ENCODE measurements around the gene ATP6V0E1.

Gene ATP6V0E1

DNA sequence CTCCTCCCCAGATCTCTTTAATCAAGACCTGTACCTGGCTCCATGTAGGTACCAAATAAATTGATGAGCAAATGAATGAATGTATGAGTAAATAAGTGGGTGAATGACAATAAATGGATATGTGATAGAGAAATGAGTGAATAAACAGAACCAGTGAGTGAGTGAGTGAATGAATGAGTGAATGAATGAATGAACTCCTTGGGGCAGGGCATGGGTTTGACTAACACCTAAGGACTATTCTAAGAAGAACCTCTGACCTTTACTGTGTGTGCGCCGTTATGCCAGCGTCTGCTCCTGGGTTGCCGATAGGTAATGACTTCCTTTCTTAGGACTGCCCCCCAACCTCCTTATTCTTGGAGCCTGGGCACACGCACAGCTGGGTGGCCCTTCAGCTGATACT is 26.1 kb upstream of the ATP6V0E1 start:
- DNase-seq, result no peak

DNA sequence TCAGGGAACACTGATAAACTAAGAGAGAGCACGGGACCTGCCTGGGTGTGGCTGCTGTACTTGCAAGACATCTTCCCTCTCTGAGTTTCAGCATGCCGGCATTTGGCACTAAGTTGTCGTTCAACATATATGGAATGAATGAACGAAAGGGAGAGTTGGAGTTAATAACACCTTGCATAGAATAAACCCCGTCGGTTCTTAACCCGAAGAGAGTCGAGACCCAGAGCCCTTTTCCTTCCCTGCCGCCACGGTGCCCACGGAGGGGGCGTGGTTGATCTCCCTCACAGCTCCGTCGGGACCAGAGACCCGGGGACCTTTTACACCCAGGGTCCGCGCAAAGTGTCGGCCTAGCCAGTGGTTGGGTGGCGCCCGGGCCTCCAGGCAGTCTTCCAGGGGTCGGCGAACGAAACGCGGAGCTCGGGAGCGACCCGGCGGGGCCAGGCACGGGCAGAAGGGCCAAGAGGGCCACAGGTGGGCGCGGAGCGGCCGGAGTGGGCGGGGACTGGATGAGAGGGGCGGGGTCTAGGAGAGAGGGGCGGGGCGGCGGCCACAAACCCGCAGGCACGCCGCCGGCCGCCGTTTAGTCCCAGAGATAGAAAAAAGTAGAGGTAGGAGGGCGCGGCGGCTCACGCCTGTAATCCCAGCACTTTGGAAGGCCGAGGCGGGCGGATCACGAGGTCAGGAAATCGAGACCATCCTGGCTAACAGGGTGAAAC is 25.1 kb upstream of the ATP6V0E1 start:
- no peak for DNase-seq

DNA sequence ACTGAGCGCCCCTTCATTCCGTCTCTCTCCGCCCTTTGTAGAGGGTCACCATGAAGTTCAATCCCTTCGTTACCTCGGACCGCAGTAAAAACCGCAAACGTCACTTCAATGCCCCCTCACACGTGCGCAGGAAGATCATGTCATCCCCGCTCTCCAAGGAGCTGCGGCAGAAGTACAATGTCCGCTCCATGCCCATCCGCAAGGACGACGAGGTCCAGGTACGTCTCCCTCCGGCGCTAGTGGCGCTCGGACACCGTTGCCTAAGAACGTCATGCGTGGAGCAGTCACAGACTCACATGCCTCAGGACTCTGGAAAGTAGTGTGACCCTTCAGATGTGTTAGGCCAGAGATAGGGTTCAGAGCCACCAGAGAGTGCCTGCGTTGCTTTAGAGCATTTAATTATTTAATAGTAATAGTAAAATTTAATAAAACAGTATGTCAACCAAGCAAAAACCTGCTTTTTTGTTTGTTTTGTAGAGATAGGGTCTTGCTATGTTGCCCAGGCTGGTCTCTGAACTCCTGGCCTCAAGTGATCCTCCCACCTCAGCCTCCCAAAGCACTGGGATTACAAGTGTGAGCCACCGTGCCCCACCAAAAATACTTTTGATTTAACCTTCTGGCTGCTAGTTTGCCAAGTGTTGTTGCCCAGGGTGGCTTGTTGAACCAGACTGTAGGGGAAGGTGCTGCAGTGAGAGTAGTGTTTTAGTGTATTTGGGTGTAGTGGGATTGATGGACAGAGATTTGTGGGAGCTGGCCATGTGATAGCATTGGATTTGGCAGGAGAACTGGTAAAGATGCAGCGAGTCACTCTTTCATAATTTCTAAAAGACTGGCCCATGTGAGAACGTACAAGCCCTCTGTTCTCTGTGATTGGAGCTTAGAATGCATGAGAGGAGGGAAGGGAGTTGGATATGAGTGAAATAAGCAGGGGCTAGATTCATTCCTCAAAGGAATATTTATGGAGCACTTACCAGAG is 23.5 kb upstream of the ATP6V0E1 start:
- no peak for DNase-seq

DNA sequence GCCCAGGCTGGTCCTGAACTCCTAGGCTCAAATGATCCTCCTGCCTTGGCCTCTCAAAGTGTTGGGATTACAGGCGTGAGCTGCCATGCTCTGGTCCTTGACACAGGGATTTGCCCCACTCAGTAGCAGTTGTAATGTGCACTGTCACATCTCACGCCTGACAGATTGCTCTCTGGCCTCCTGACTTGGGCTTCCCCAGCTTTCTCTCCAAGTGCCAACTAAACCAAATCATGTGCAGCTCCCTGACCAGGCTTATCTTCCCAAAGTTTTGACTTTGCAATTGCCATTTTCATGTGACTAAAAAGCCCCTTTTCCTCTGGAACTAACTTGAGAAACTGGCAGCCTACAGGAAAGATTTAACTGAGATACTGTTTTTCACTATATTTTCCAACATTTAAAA is 13.7 kb upstream of the ATP6V0E1 start:
- DNase-seq, result no peak

DNA sequence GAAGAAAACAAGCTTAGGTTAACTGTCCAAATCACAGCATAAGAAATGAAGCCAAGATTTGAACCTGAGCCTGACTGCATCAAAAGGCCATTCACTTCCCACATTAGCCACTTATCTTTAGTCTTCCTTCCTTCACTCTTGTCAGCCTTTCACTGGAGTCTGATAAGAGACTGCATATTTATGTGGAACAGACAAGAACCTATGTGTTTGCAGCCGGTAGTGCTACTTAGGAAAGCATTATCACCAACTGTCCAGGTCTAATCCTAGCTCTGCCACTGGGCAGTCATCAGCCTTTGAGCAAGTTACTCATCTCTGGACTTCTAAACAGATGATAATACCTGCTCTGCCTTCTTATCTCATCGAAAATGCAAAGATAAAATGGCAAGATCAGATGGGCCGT is 12.1 kb upstream of the ATP6V0E1 start:
- DNase-seq, result no peak

DNA sequence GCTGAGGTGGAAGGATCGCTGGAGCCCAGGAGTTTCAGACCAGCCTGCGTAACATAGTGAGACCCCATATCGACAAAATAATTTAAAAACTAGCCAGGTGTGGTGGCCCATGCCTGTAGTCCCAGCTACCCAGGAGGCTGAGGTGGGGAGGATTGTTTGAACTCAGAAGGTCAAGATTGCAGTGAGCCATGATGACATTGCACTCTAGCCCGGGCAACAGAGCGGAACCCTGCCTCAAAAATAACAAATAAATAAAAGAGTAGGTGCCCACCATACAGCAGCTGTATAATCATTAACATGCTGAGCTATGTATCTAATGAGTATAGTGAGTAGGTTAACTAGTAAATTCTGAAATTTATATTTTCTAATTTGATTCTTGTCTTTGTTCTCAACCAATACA is 11.0 kb upstream of the ATP6V0E1 start:
- DNase-seq, result no peak

DNA sequence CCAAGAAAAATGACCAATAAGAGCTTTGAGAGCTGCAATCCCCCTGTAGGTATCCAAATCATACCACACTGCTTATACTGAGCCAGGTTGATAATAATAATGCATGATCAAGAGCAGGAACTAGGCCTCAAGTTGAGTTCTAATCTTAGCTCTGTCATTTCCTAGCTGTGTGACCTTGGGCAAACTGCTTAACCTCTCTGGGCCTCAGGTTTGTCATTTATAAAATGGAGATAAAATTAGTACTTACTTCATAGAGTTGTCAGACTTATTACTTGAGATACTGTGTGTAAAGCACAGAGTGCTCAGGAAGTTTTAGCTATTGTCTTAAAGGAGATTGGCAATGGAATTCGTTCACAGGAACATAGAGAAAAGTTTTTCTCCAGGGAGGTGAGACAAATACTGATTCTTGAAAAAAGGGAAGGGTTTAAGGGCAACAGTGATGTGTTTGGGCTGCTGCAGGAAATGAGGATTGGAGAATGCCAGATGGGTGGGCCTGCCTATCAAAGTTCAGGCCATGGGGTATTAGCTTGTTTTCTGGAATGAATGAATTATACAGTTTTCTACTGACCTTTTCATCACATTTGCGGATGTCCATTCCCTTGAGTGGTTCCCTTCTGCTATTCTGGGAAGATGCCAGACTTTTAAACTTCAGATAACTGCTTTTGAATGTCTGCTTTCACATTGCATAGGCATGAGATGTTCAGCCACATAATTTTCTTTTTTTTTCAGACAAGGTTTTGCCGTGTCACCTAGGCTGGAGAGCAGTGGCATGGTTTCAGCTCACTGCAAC is 10.2 kb upstream of the ATP6V0E1 start:
- no peak for DNase-seq

- no peak for DNase-seq
Measured at GRCh38 chr5:172973931-172974330, 9.6 kb upstream of the ATP6V0E1 start.

GRCh38 chr5:172975289-172975688 is 8.3 kb upstream of the ATP6V0E1 start:
- no peak for DNase-seq

- DNase-seq, result no peak
Measured at GRCh38 chr5:172979778-172980177, 3.8 kb upstream of the ATP6V0E1 start.

- no peak for DNase-seq
Measured at GRCh38 chr5:172981931-172982330, 1.6 kb upstream of the ATP6V0E1 start.

GRCh38 chr5:172984244-172984953 is 828 bp downstream of the ATP6V0E1 start:
- peak; percentile 50 for DNase-seq

GRCh38 chr5:172985596-172985995 is 2.0 kb downstream of the ATP6V0E1 start:
- DNase-seq, result no peak

- DNase-seq, result no peak
Measured at GRCh38 chr5:172988276-172988675, 4.7 kb downstream of the ATP6V0E1 start.

DNA sequence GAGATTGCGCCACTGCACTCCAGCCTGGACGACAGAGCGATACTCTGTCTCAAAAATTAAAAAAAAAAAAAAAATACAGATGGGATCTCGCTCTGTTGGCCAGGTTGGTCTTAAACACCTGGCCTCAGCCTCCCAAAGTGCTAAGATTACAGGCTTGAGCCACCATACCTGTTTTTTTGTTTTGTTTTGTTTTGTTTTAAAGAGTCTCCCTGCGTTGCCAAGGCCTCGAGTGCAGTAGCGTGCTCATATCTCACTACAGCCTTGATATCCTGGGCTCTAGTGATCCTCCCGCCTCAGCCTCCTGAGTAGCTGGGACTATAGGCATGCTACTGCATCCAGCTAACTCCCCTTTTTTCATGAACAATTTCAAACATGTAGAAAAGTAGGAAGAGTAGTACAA is 7.2 kb downstream of the ATP6V0E1 start:
- no peak for DNase-seq

DNA sequence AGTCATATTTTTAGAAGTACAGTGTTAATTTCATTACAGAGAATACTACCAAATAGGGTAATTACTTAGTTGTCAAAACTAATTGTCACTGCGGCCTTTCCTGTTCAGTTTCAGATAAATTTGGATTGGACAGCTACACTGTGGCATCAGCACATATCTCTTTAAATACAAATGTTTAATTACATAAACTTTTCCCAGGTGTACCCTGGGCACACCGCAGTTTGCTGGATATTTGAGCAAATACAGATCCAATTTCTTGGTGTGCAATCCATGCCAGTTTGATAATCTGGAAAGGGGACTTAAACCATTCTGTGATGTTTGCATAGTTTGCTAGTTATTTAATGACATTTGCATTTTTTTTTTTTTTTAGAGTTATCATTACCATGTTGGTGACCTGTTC is 10.8 kb downstream of the ATP6V0E1 start:
- DNase-seq, result no peak

- no peak for DNase-seq
Measured at GRCh38 chr5:172999372-172999973, 15.9 kb downstream of the ATP6V0E1 start.

- no peak for DNase-seq
Measured at GRCh38 chr5:172999974-173000373, 16.4 kb downstream of the ATP6V0E1 start.

- no peak for DNase-seq
Measured at GRCh38 chr5:173001229-173001841, 17.8 kb downstream of the ATP6V0E1 start.

DNA sequence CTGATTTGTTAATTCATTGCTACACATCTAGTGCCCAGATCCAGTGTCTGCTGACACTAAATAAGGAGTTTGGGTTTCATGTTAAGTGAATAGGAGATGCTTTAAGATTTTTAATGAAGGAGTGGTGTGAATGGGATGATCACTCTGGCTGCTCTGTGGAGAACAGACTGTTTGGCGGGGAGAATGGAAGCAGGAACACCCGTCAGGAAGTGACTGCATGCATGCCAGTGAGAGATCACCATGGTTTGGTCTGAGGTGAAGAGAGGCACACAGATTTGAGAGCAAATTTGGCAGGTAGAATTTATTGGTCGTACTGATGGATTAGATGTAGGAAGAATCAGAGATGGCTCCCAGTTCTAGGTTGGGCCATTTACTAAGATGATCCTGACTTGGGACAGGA is 19.8 kb downstream of the ATP6V0E1 start:
- no peak for DNase-seq

DNA sequence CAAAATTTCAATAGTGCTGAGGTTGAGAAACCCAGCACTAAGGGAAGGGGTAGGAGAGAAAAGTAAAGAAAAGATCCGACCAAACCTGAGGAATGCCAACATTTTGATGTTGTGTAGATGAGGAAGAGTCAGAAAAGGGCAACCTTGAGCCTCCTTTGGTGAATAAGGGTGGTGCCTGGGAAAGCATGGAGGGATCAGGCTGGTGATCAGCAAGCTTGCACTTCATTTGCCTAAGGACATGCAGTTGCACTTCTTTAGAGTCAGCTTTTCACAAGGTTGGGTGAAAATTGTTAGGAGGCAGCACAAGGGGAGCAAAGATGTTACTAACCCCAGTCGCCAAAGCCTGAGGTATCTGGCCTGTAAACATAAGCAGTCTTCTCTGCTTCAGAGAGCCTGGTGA is 20.4 kb downstream of the ATP6V0E1 start:
- DNase-seq, result no peak

- no peak for DNase-seq
Measured at GRCh38 chr5:173004447-173004846, 20.9 kb downstream of the ATP6V0E1 start.

Measured in amniotic stem cell (primary cell).